Activated T-cell treated with anti-CD3 and anti-CD28 coated beads for 24 hours (primary cell): ENCODE data around the gene OTOA.
A peak's percentile ranks its signal among the peaks of the same experiment; 100 is the strongest.
"Not testable (repeated sequence)": the region's sequence is repeated elsewhere in the genome, so short reads cannot be mapped to it uniquely, and the experiment has no call there.

Experiments used
- DNase-seq: peaks from one replicate; pipeline ENCODE4 v3.0.0-alpha.2; 2020; ENCODE audit warnings: low read depth

OTOA gene

GRCh38 chr16:21722771-21723455 is 59.1 kb downstream of the OTOA start:
- no peak for DNase-seq

DNA sequence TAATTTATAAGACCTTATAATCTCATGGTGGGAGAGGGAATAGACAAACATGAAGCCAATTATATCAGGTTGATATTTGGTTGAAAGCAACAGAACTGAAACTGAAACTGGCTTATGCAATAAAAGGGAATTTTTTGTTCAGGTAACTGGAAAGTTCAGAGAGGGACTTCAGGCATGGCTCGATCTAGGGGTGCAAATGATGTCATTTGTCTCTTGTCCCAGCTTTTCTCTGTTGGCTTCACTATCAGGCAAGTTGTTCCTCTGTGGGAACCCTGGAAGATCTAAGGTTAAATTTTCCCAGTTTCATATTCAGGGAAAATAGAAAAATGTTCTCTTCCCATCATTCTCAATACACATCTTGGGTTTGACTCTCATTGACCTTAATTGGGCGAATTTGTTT is 59.8 kb downstream of the OTOA start:
- no peak for DNase-seq

GRCh38 chr16:21727344-21727743 is 63.6 kb downstream of the OTOA start:
- DNase-seq, result no peak

- DNase-seq, result not testable (repeated sequence)
Observed at GRCh38 chr16:21731233-21731632, 67.5 kb downstream of the OTOA start.

- not testable (repeated sequence) for DNase-seq
Observed at GRCh38 chr16:21740637-21741036, 76.9 kb downstream of the OTOA start.

GRCh38 chr16:21756192-21757079 is 92.7 kb downstream of the OTOA start:
- DNase-seq, result not testable (repeated sequence)

GRCh38 chr16:21757080-21757671 is 93.4 kb downstream of the OTOA start:
- not testable (repeated sequence) for DNase-seq

DNA sequence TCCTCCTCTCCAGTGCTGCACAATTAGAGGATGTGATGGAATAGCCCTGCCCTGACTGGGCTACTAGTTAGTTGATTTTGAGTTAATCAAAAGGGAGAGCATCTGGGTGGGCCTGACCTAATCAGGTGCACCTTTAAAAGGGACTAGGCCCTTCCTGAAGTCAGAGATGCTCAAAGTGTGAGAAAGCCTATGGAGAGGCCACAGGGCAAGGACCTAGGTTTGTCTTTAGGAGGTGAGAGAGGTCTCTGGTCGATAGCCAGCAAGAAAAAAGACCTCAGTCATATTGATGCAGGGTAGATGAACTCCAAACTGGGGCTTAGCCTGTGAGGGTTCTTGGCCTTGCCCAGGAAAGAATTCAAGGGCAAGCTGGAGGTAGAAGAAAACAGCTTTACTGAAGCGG is 104.5 kb downstream of the OTOA start:
- not testable (repeated sequence) for DNase-seq

DNA sequence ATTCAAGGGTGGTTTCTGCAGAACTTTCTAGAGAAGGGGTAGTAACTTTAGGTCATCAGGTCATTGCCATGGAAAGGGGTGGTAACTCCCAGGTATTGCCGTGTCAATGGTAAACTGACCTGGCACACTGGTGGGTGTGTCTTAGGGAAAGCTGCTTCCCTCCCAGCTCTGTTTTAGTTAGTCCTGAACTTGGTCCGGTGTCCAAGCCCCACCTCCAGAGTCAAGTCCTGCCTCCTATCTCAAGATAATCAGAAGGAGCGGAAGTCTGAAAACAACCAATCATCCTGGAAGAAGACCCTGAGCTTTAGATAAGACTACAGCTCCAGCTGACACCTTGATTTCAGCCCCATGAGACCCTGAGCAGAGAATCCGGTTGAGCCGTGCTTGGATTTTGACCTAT is 105.0 kb downstream of the OTOA start:
- not testable (repeated sequence) for DNase-seq

GRCh38 chr16:21769284-21769683 is 105.5 kb downstream of the OTOA start:
- DNase-seq, result not testable (repeated sequence)

- not testable (repeated sequence) for DNase-seq
Observed at GRCh38 chr16:21770584-21770983, 106.8 kb downstream of the OTOA start.

DNA sequence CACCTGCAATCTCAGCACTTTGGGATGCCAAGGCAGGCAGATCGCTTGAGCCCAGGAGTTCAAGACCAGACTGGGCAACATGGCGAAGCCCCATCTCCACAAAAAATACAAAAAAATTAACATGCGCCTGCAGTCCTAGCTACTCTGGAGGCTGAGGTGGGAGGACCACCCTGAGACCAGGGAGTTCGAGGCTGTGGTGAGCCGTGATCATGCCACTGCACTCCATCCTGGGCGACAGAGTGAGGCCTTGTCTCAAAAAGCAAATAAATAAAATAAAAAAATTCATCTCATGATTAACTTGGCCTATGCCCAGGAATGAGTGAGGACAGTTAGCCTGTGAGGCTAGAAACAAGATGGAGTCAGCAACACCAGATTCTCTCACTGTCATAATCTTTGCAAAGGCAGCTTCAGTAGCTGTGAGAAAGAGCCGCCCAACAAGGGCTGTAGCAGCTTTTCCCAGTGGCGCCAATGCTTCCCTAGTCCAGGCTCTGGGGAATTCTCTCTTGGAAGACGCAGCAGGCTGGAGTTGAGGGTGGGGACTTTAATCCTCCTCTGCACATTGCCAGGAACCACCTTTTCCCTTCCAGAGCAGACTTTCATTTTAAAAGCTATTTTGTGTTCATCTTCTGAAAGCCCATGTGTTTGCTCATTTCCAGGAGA is 108.9 kb downstream of the OTOA start:
- DNase-seq, result not testable (repeated sequence)

GRCh38 chr16:21773207-21773553 is 109.4 kb downstream of the OTOA start:
- DNase-seq, result not testable (repeated sequence)

- DNase-seq, result not testable (repeated sequence)
Observed at GRCh38 chr16:21780525-21780924, 116.8 kb downstream of the OTOA start.

DNA sequence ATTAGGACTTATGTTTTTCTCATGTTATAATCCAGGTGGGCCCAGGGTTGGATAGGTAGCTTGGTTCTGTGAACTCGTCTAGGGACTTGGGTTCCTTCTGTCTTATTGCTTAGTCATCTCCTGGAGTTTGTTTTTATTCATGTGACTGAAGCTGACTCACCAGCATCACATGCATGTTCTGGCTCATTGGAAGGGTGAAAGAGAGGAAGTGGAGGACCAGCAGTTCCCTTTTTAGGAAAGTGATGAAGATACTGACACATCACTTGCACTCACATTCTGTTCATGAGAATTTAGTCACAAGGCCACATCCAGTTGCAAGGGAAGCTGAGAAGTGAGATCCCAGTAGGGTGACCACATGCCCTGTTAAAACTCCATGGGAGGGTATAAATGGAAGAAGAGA is 126.7 kb downstream of the OTOA start:
- DNase-seq, result not testable (repeated sequence)

GRCh38 chr16:21793310-21793709 is 129.5 kb downstream of the OTOA start:
- not testable (repeated sequence) for DNase-seq

GRCh38 chr16:21798601-21799000 is 134.8 kb downstream of the OTOA start:
- not testable (repeated sequence) for DNase-seq

GRCh38 chr16:21801538-21802374 is 138.0 kb downstream of the OTOA start:
- peak; percentile 5 for DNase-seq

DNA sequence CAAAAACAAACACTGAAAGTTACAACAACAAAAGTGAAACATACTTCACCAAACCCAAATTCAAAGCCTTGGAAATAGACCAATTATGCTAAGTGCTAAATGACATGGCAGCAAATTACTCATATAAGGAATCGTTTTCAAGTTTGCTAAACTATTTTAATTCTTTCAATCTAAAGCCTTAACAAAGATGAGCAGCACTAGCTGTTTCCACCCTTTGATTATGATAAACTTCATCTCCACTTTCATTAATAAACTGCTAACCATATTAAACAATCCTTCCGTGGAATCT is 138.6 kb downstream of the OTOA start:
- not testable (repeated sequence) for DNase-seq
